Fibroblast of lung (primary cell): ENCODE data around the gene PUSL1. TPM values are rescaled to one million over a fixed set of nuclear protein-coding genes. Genes with fewer than 3 reads are reported as not detected.

Experiments used
- DNase-seq, 2 donors: peaks; one replicate each; pipeline versions ENCODE4 v3.0.0 to v3.0.0-alpha.2; 2010; ENCODE audit warnings: low read depth in 2 of 2
- H2AFZ ChIP-seq: 2 replicates; pipeline ENCODE4 v1.5.1; 2012; ENCODE audit warnings: low read length, control low read depth, inconsistent platforms
- H3K27ac ChIP-seq: 2 replicates; pipeline ENCODE4 v1.5.1; 2011; ENCODE audit warnings: low read length, control low read depth; ENCODE audit not compliant: insufficient read depth
- H3K27me3 ChIP-seq: 2 replicates; pipeline ENCODE4 v1.5.1; 2011; ENCODE audit warnings: mild to moderate bottlenecking, low read length; ENCODE audit not compliant: control insufficient read depth, insufficient read depth
- H3K36me3 ChIP-seq: 2 replicates; pipeline ENCODE4 v1.5.1; 2011; ENCODE audit warnings: low read length; ENCODE audit not compliant: control insufficient read depth, insufficient read depth
- H3K4me1 ChIP-seq: 2 replicates; pipeline ENCODE4 v1.5.1; 2011; ENCODE audit warnings: low read length; ENCODE audit not compliant: control insufficient read depth, insufficient read depth; ENCODE audit errors: extremely low read depth
- H3K4me2 ChIP-seq: 2 replicates; pipeline ENCODE4 v1.5.1; 2011; ENCODE audit warnings: low read length, control low read depth; ENCODE audit not compliant: insufficient read depth; ENCODE audit errors: extremely low read depth
- H3K4me3 ChIP-seq, 4 experiments: fragments of 200-600 bp in 1 of 4; sonication (generic) in 1 of 4; replicated peaks in 1 of 4; 2 replicates each; pipeline ENCODE4 v1.5.1; 2011 to 2016; ENCODE audit warnings: low read length in 4 of 4, low read depth in 3 of 4, mild to moderate bottlenecking in 3 of 4, control low read depth in 2 of 4, inconsistent platforms in 1 of 4, mixed read lengths in 1 of 4; ENCODE audit not compliant: insufficient read depth in 1 of 4; ENCODE audit errors: control extremely low read depth in 1 of 4
- H3K79me2 ChIP-seq: 2 replicates; pipeline ENCODE4 v1.5.1; 2012; ENCODE audit warnings: mild to moderate bottlenecking, low read length, inconsistent platforms; ENCODE audit not compliant: control insufficient read depth, insufficient read depth
- H3K9ac ChIP-seq: 2 replicates; pipeline ENCODE4 v1.5.1; 2011; ENCODE audit warnings: mild to moderate bottlenecking, low read length, control low read depth; ENCODE audit not compliant: insufficient read depth
- H3K9me3 ChIP-seq: 2 replicates; pipeline ENCODE4 v1.5.1; 2012; ENCODE audit warnings: low read depth, low read length; ENCODE audit not compliant: control insufficient read depth, insufficient read depth
- H4K20me1 ChIP-seq: 2 replicates; pipeline ENCODE4 v1.5.1; 2011; ENCODE audit warnings: low read length; ENCODE audit not compliant: control insufficient read depth, insufficient read depth; ENCODE audit errors: extremely low read depth
- CTCF ChIP-seq, 2 donors: IDR thresholded peaks in 1 of 2; conservative IDR thresholded peaks in 1 of 2; 1 replicate in 1 of 2; 2 replicates in 1 of 2; pipeline ENCODE4 v1.5.1; 2011 to 2012; ENCODE audit warnings: low read length in 2 of 2, control low read depth in 1 of 2, inconsistent platforms in 1 of 2, low read depth in 1 of 2, mild to moderate bottlenecking in 1 of 2
- EZH2 ChIP-seq: IDR thresholded peaks from 2 replicates; pipeline ENCODE4 v1.5.1; 2012; ENCODE audit warnings: low read length, control low read depth, mild to moderate bottlenecking; ENCODE audit errors: missing control alignments
- polyA plus RNA-seq, 2 donors: library from polyadenylated mRNA; depleted of rRNA in 1 of 2; stranded (reverse) in 1 of 2; unstranded in 1 of 2; fragments of >200 nt; gene quantifications; 2 replicates each; pipeline ENCODE4 v1.2.1, GENCODE V29; 2011 to 2012; ENCODE audit warnings: missing spikeins in 1 of 2
- total RNA-seq: library from RNA; depleted of rRNA; stranded (reverse); fragments of >200 nt; gene quantifications from 2 replicates; pipeline ENCODE4 v1.2.1, GENCODE V29; 2014

Gene PUSL1
- total and polyA plus RNA-seq, 2 donors (not counting 1 experiment from before 2014, with no cell fraction given) = 7.1 to 12.7 TPM

GRCh38 chr1:1312450-1313314 is 4.3 kb downstream of the PUSL1 start:
- peaks cover 46% of the 10 kb centered on the region for H3K36me3 ChIP-seq
- H3K4me2 ChIP-seq = no peak overlapping the region
- no peak overlapping the region for H3K27ac ChIP-seq
- H3K79me2 ChIP-seq = peaks cover 29% of the 10 kb centered on the region
- H3K9me3 ChIP-seq = no peaks in the 10 kb centered on the region
- DNase-seq = no peak
- H3K4me3 ChIP-seq = no peak overlapping the region
- H3K4me1 ChIP-seq = peaks cover 8% of the 10 kb centered on the region
- H3K9ac ChIP-seq = no peak overlapping the region
- no peak overlapping the region for H2AFZ ChIP-seq
- no peaks in the 10 kb centered on the region for H4K20me1 ChIP-seq
- TF ChIP-seq CTCF (conservative IDR thresholded peaks at IDR 0.05 in 1 of 2, IDR thresholded peaks at IDR 0.05 in 1 of 2; ENCODE audit: low read depth in 1 of 2, low read length in 2 of 2) (no peak), EZH2 (no peak)
- no peaks in the 10 kb centered on the region for H3K27me3 ChIP-seq

GRCh38 chr1:1313500-1314236 is 5.3 kb downstream of the PUSL1 start:
- no peak overlapping the region for H3K27ac ChIP-seq
- H2AFZ ChIP-seq = no peak overlapping the region
- peaks cover 12% of the 10 kb centered on the region for H3K4me1 ChIP-seq
- H3K36me3 ChIP-seq = peaks cover 46% of the 10 kb centered on the region
- H3K4me2 ChIP-seq = no peak overlapping the region
- peaks cover 29% of the 10 kb centered on the region for H3K79me2 ChIP-seq
- H3K27me3 ChIP-seq = no peaks in the 10 kb centered on the region
- H3K4me3 ChIP-seq = no peak overlapping the region
- DNase-seq = no peak
- no peaks in the 10 kb centered on the region for H3K9me3 ChIP-seq
- no peak overlapping the region for H3K9ac ChIP-seq
- H4K20me1 ChIP-seq = no peaks in the 10 kb centered on the region
- TF ChIP-seq EZH2 = no peak
- no peak for TF ChIP-seq CTCF (conservative IDR thresholded peaks at IDR 0.05 in 1 of 2, IDR thresholded peaks at IDR 0.05 in 1 of 2; ENCODE audit: low read depth in 1 of 2, low read length in 2 of 2)

- no peaks in the 10 kb centered on the region for H3K27me3 ChIP-seq
- no peak overlapping the region for H3K4me3 ChIP-seq
- TF ChIP-seq CTCF (conservative IDR thresholded peaks at IDR 0.05 in 1 of 2, IDR thresholded peaks at IDR 0.05 in 1 of 2; ENCODE audit: low read depth in 1 of 2, low read length in 2 of 2) (no peak), EZH2 (no peak)
- no peaks in the 10 kb centered on the region for H4K20me1 ChIP-seq
- no peak for DNase-seq
- no peak overlapping the region for H3K4me2 ChIP-seq
- peaks cover 30% of the 10 kb centered on the region for H3K79me2 ChIP-seq
- no peak overlapping the region for H3K9ac ChIP-seq
- H3K9me3 ChIP-seq = no peaks in the 10 kb centered on the region
- H3K36me3 ChIP-seq = peaks cover 50% of the 10 kb centered on the region
- no peak overlapping the region for H2AFZ ChIP-seq
- H3K27ac ChIP-seq = no peak overlapping the region
- H3K4me1 ChIP-seq = peaks cover 16% of the 10 kb centered on the region
Measured at GRCh38 chr1:1314237-1314586, 5.8 kb downstream of the PUSL1 start.
